GM12878 (cell line): ENCODE measurements around the gene DNAH3. TPM values are rescaled to one million over a fixed set of nuclear protein-coding genes. Genes with fewer than 3 reads are reported as not detected.

Experiments
- ATAC-seq: fragments of 200-7000 bp; cut with Tn5 transposase; 3 replicates; pipeline ENCODE4 v1.9.1; 2020; ENCODE audit warnings: mild to moderate bottlenecking, moderate library complexity
- BruUV-seq: library from RNA; stranded (reverse); fragments of 400-500 nt; replicated peaks from 2 replicates; lab custom pipeline; 2021; lab: Mats Ljungman, UMichigan
- CTCF ChIA-PET: fragments of 300-600 bp; sonication (Branson Sonifier 250); formaldehyde crosslinking; extraction: SDS; loops from one replicate; lab custom pipeline; 2021; ENCODE audit warnings: inconsistent platforms; lab: Yijun Ruan, JAX
- POLR2A ChIA-PET: fragments of 350-600 bp; formaldehyde crosslinking; extraction: SDS; loops from one replicate; lab custom pipeline; 2021; ENCODE audit warnings: inconsistent platforms; lab: Charles Lee
- RAD21 ChIA-PET: fragments of 300-600 bp; sonication (Branson Sonifier 250); formaldehyde crosslinking; loops from one replicate; lab custom pipeline; 2023; ENCODE audit warnings: antibody characterized with exemption; ENCODE audit not compliant: unreplicated experiment; lab: Charles Lee
- SMC1A ChIA-PET: fragments of 300-600 bp; sonication (Branson Sonifier 250); formaldehyde crosslinking; loops from one replicate; lab custom pipeline; 2023; ENCODE audit not compliant: unreplicated experiment, uncharacterized antibody; lab: Charles Lee
- DNase-seq: peaks from one replicate; pipeline ENCODE4 v3.0.0-alpha.2; 2011; ENCODE audit warnings: low read depth, low spot score
- FAIRE-seq: peaks from 3 replicates; lab custom pipeline; 2011; peaks lifted over from hg19 to GRCh38; lab: Jason Lieb, UNC
- H2AFZ ChIP-seq: 2 replicates; pipeline ENCODE4 v1.6.0; 2011; ENCODE audit warnings: low read depth, low read length, control low read depth; ENCODE audit not compliant: control insufficient read depth
- H3K27ac ChIP-seq: 2 replicates; pipeline ENCODE4 v1.5.1; 2011; ENCODE audit warnings: control low read depth; ENCODE audit not compliant: control insufficient read depth, insufficient read depth
- H3K27me3 ChIP-seq, 2 experiments: replicated peaks in 1 of 2; 2 replicates each; pipeline versions ENCODE4 v1.6.0 to v1.6.1; 2011; ENCODE audit warnings: low read length in 1 of 2; ENCODE audit not compliant: control insufficient read depth in 2 of 2, insufficient read depth in 2 of 2
- H3K36me3 ChIP-seq, 2 experiments: 2 replicates each; pipeline ENCODE4 v1.5.1; 2011; ENCODE audit warnings: low read length in 1 of 2; ENCODE audit not compliant: control insufficient read depth in 2 of 2, insufficient read depth in 2 of 2
- H3K4me1 ChIP-seq: 2 replicates; pipeline ENCODE4 v1.6.1; 2011; ENCODE audit warnings: mild to moderate bottlenecking, low read length, moderate library complexity, mixed read lengths; ENCODE audit not compliant: control insufficient read depth, insufficient read depth
- H3K4me2 ChIP-seq: 2 replicates; pipeline ENCODE4 v1.6.0; 2011; ENCODE audit warnings: control low read depth; ENCODE audit not compliant: control insufficient read depth, insufficient read depth
- H3K4me3 ChIP-seq: fragments of 200-600 bp; sonication (generic); 2 replicates; pipeline ENCODE4 v1.5.1; 2016
- H3K79me2 ChIP-seq: 2 replicates; pipeline ENCODE4 v1.6.0; 2011; ENCODE audit warnings: low read length; ENCODE audit not compliant: control insufficient read depth, insufficient read depth
- H3K9ac ChIP-seq: 2 replicates; pipeline ENCODE4 v1.8.0; 2011; ENCODE audit warnings: low read length, control low read depth, mixed read lengths; ENCODE audit not compliant: control insufficient read depth, insufficient read depth
- H3K9me3 ChIP-seq: replicated peaks from 3 replicates; pipeline ENCODE4 v1.5.1; 2011; ENCODE audit warnings: mild to moderate bottlenecking, low read length; ENCODE audit not compliant: control insufficient read depth, insufficient read depth
- H4K20me1 ChIP-seq: 2 replicates; pipeline ENCODE4 v1.6.0; 2011; ENCODE audit not compliant: control insufficient read depth, insufficient read depth
- BCL3 ChIP-seq: IDR thresholded peaks from 2 replicates; pipeline ENCODE4 v1.6.1; 2011; ENCODE audit warnings: borderline replicate concordance, low read depth, mild to moderate bottlenecking, moderate library complexity, low read length; ENCODE audit not compliant: insufficient read depth, poor library complexity, severe bottlenecking
- CHD2 ChIP-seq: IDR thresholded peaks from 2 replicates; pipeline ENCODE4 v1.6.1; 2011; ENCODE audit warnings: low read depth, low read length, improper control_type of control experiment, borderline replicate concordance
- ESRRA ChIP-seq: IDR thresholded peaks from 2 replicates; pipeline ENCODE4 v1.6.1; 2012; ENCODE audit warnings: mild to moderate bottlenecking, low read length, improper control_type of control experiment
- ETV6 ChIP-seq, 2 experiments: fragments of 450-650 bp in 1 of 2; IDR thresholded peaks in 1 of 2; conservative IDR thresholded peaks in 1 of 2; 2 replicates each; pipeline ENCODE4 v1.6.1; 2014; ENCODE audit warnings: antibody characterized with exemption in 1 of 2, borderline replicate concordance in 1 of 2, low read depth in 1 of 2, mild to moderate bottlenecking in 1 of 2, moderate library complexity in 1 of 2
- FOS ChIP-seq: IDR thresholded peaks from 3 replicates; pipeline ENCODE4 v1.6.1; 2011; ENCODE audit warnings: borderline replicate concordance; ENCODE audit not compliant: insufficient read length; ENCODE audit errors: extremely low read depth
- FOXK2 ChIP-seq: fragments of 450-650 bp; IDR thresholded peaks from 2 replicates; pipeline ENCODE4 v1.6.1; 2017; ENCODE audit warnings: mild to moderate bottlenecking, moderate library complexity
- GABPA ChIP-seq: IDR thresholded peaks from 2 replicates; pipeline ENCODE4 v1.6.1; 2014; ENCODE audit warnings: antibody characterized with exemption, low read depth, mild to moderate bottlenecking, inconsistent platforms
- IKZF2 ChIP-seq, 2 experiments: fragments of 450-650 bp; IDR thresholded peaks; 2 replicates each; pipeline ENCODE4 v1.6.1; 2017; ENCODE audit warnings: mild to moderate bottlenecking in 2 of 2, moderate library complexity in 2 of 2
- MYB ChIP-seq: fragments of 150-350 bp; IDR thresholded peaks from 2 replicates; pipeline ENCODE4 v1.6.1; 2014; ENCODE audit warnings: mild to moderate bottlenecking, low read depth, low read length, borderline replicate concordance
- NRF1 ChIP-seq: conservative IDR thresholded peaks from 2 replicates; pipeline ENCODE4 v1.6.1; 2011; ENCODE audit warnings: mild to moderate bottlenecking, low read depth, low read length, improper control_type of control experiment
- PML ChIP-seq: IDR thresholded peaks from 2 replicates; pipeline ENCODE4 v1.6.1; 2012; ENCODE audit warnings: low read length, inconsistent platforms
- POLR2A ChIP-seq: IDR thresholded peaks from 2 replicates; pipeline ENCODE4 v1.6.1; 2011; ENCODE audit warnings: low read depth, mild to moderate bottlenecking, low read length
- POLR2AphosphoS5 ChIP-seq: IDR thresholded peaks from 2 replicates; pipeline ENCODE4 v1.6.1; 2011; ENCODE audit warnings: mild to moderate bottlenecking, low read length, inconsistent platforms
- RFX5 ChIP-seq: IDR thresholded peaks from 2 replicates; pipeline ENCODE4 v1.6.1; 2011; ENCODE audit warnings: low read depth, low read length, improper control_type of control experiment
- SPI1 ChIP-seq: IDR thresholded peaks from 2 replicates; pipeline ENCODE4 v1.6.1; 2011; ENCODE audit warnings: low read depth, mild to moderate bottlenecking, low read length, moderate library complexity, borderline replicate concordance; ENCODE audit not compliant: insufficient read depth
- SREBF1 ChIP-seq: IDR thresholded peaks from 2 replicates; pipeline ENCODE4 v1.6.1; 2012; ENCODE audit warnings: mild to moderate bottlenecking, low read length
- YY1 ChIP-seq: IDR thresholded peaks from 2 replicates; pipeline ENCODE4 v1.6.1; 2011; ENCODE audit warnings: low read depth, mild to moderate bottlenecking, low read length
- ZNF384 ChIP-seq: IDR thresholded peaks from 2 replicates; pipeline ENCODE4 v1.6.1; 2012; ENCODE audit warnings: low read depth, mild to moderate bottlenecking, low read length, improper control_type of control experiment, borderline replicate concordance
- WGBS: methylation state at CpG from one replicate; pipeline ENCODE4 v1.1.6; 2016; ENCODE audit warnings: low lambda C conversion rate; ENCODE audit not compliant: insufficient replicate concordance, insufficient coverage; ENCODE audit errors: missing lambda C conversion rate; 5-methylcytosine and 5-hydroxymethylcytosine counted together
- in situ Hi-C: fragments of 300-500 bp; cut with MboI; formaldehyde crosslinking; loops from 9 replicates; pipeline ENCODE4 v1.14.3; 2018; ENCODE audit warnings: mixed read lengths
- intact Hi-C: fragments of 100-400 bp; cut with micrococcal nuclease; formaldehyde crosslinking; loops from one replicate; pipeline ENCODE4 v1.14.2; 2022; ENCODE audit not compliant: unreplicated experiment
- polyA plus RNA-seq, 11 experiments: library from polyadenylated mRNA; depleted of rRNA in 4 of 11; unstranded in 6 of 11; stranded (reverse) in 5 of 11; fragments of >200 nt; fragmentation: Nextera tagmentation in 4 of 11; fragmentation: Illumina TruSeq in 1 of 11; extraction: Ambion mirVana in 4 of 11; extraction: Trizol in 1 of 11; gene quantifications; 1 replicate in 1 of 11; 2 replicates in 10 of 11; pipeline versions ENCODE4 v1.2.1 to v1.2.3, GENCODE V29; 2011 to 2016; ENCODE audit warnings: inconsistent platforms in 2 of 11, missing spikeins in 2 of 11, low read depth in 1 of 11
- total RNA-seq, 4 experiments: library from RNA; depleted of rRNA in 3 of 4; stranded (reverse); fragments of >200 nt in 3 of 4; fragmentation: Illumina TruSeq in 1 of 4; extraction: Trizol in 1 of 4; gene quantifications; 2 replicates each; pipeline versions ENCODE4 v1.2.1 to v1.2.3, GENCODE V29; 2013 to 2021
- TF ChIP-seq, protein P1 (sequence below): IDR thresholded peaks from 2 replicates; pipeline ENCODE4 v1.6.1; 2011; ENCODE audit warnings: low read depth, low read length, improper control_type of control experiment, borderline replicate concordance

The DNAH3 gene
- total and polyA plus RNA-seq, 10 of the 15 experiments (the other 5 are each of a cell fraction or from before 2014, with no cell fraction given) = under 0.01 to 0.04 (median 0.04) TPM; not detected in 5

DNA sequence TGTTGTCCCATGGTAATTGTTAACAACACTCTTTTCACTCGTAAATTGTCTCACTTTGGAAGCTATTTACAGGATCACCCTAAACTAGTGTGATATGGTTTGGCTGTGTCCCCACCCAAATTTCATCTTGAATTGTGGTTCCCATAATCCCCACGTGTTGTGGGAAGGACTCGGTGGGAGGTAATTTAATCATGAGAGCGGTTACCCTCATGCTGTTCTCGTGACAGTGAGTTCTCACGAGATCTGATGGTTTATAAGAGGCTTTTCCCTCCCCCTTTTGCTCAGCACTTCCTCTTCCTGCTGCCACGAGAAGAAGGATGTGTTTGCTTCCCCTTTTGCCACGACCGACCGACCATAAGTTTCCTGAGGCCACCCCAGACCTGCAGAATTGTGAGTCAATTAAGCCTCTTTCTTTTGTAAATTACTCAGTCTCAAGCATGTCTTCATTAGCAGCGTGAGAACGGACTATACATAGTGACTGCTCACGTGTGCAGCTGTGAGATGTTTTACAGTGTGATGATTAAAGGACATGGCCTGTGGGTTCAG is 34.4 kb downstream of the DNAH3 start:
- Histone ChIP-seq H2AFZ (peak overlapping the region; percentile 44), H3K36me3 (no peaks in the 10 kb centered on the region), H3K79me2 (no peaks in the 10 kb centered on the region), H3K9ac (no peak overlapping the region), H3K27me3 (no peaks in the 10 kb centered on the region; a peak in 1 of 4 replicates), H3K4me3 (no peak overlapping the region), H3K9me3 (no peaks in the 10 kb centered on the region; the same call in 2 of the 3 replicates), H3K4me2 (no peak overlapping the region), H3K27ac (no peak overlapping the region), H4K20me1 (no peaks in the 10 kb centered on the region), H3K4me1 (no peaks in the 10 kb centered on the region)
- ChIA-PET CTCF (no interaction called here), RAD21 (no interaction called here), POLR2A (no interaction called here), SMC1A (no interaction called here)
- intact Hi-C loops = no loop called here
- DNase-seq = no peak
- peak; percentile 41; the same call in 2 of the 3 replicates for ATAC-seq
- FAIRE-seq = no peak
- in situ Hi-C loops = no loop called here
- 37% methylated on average over 13 of the region's 13 CpGs for WGBS
- BruUV-seq = no TSS peak
- TF ChIP-seq, protein P1, sequence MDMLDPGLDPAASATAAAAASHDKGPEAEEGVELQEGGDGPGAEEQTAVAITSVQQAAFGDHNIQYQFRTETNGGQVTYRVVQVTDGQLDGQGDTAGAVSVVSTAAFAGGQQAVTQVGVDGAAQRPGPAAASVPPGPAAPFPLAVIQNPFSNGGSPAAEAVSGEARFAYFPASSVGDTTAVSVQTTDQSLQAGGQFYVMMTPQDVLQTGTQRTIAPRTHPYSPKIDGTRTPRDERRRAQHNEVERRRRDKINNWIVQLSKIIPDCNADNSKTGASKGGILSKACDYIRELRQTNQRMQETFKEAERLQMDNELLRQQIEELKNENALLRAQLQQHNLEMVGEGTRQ = no peak
- TF ChIP-seq SREBF1 (no peak), SPI1 (peak; percentile 77; the same call in 1 of the 2 replicates), CHD2 (peak; percentile 49; the same call in 1 of the 2 replicates), BCL3 (no peak), FOXK2 (no peak), RFX5 (no peak), GABPA (0 out of 2 replicates have a peak, but pooled peaks have one; percentile 29), ETV6 (conservative IDR thresholded peaks at IDR 0.05 in 1 of 2, IDR thresholded peaks at IDR 0.05 in 1 of 2; ENCODE audit: borderline replicate concordance in 1 of 2, low read depth in 1 of 2) (peak in 1 of 2 experiments; percentile 44; a peak in 1 of 4 replicates), NRF1 (no peak), POLR2A (no peak), MYB (no peak), ESRRA (no peak), ZNF384 (no peak), FOS (no peak), PML (no peak), YY1 (no peak), IKZF2 (IDR thresholded peaks at IDR 0.05) (no peak), POLR2AphosphoS5 (no peak)
